Activated B cell treated with CpG ODN at 0.5 μM for 24 hours (primary cell): Measurements from ENCODE around the gene DNASE1L3. TPM values are rescaled to one million over a fixed set of nuclear protein-coding genes. Genes with fewer than 3 reads are reported as not detected.
"Not testable (repeated sequence)": the region's sequence is repeated elsewhere in the genome, so short reads cannot be mapped to it uniquely, and the experiment has no call there.

Experiments used
- ATAC-seq: fragments of 200-7000 bp; cut with Tn5 transposase; one replicate; pipeline ENCODE4 v1.10.0; 2021; ENCODE audit warnings: low read depth, mild to moderate bottlenecking, moderate library complexity
- CTCF ChIA-PET: fragments of 350-600 bp; sonication (Branson Sonifier 250); formaldehyde crosslinking; loops from one replicate; lab custom pipeline; 2021; ENCODE audit warnings: antibody characterized with exemption; lab: Charles Lee
- POLR2A ChIA-PET: fragments of 350-600 bp; sonication (Branson Sonifier 250); formaldehyde crosslinking; loops from one replicate; lab custom pipeline; 2021; ENCODE audit warnings: antibody characterized with exemption; lab: Charles Lee
- DNase-seq: peaks from one replicate; pipeline ENCODE4 v3.0.0; 2022
- H3K27ac Mint-ChIP-seq: one replicate; pipeline ENCODE4 v1.8.0; 2020; ENCODE audit warnings: mixed read lengths
- H3K27me3 Mint-ChIP-seq: one replicate; pipeline ENCODE4 v1.8.0; 2021; ENCODE audit warnings: mixed read lengths
- H3K36me3 Mint-ChIP-seq: one replicate; pipeline ENCODE4 v1.8.0; 2021; ENCODE audit warnings: low read depth, mixed read lengths
- H3K4me1 Mint-ChIP-seq: one replicate; pipeline ENCODE4 v1.8.0; 2021; ENCODE audit warnings: mixed read lengths
- H3K4me3 Mint-ChIP-seq: one replicate; pipeline ENCODE4 v1.8.0; 2020; ENCODE audit warnings: mild to moderate bottlenecking, mixed read lengths
- H3K9me3 Mint-ChIP-seq: one replicate; pipeline ENCODE4 v1.8.0; 2020; ENCODE audit warnings: mixed read lengths
- CTCF ChIP-seq: fragments of 200-600 bp; IDR thresholded peaks from one replicate; pipeline ENCODE4 v1.8.0; 2022; ENCODE audit warnings: antibody characterized with exemption, mild to moderate bottlenecking
- intact Hi-C: fragments of 100-400 bp; cut with micrococcal nuclease; formaldehyde crosslinking; loops from one replicate; pipeline ENCODE4 v1.15.1; 2024
- total RNA-seq: library from RNA; stranded (reverse); gene quantifications from 2 replicates; pipeline ENCODE4 v1.2.3, GENCODE V29; 2022

Gene DNASE1L3
- total RNA-seq, 1 donor from 2014 or later, result 8.1 TPM

- Mint-ChIP-seq H3K27ac (peak overlapping the region; percentile 81), H3K9me3 (no peaks in the 10 kb centered on the region), H3K27me3 (no peaks in the 10 kb centered on the region), H3K36me3 (no peaks in the 10 kb centered on the region), H3K4me3 (peak overlapping the region; percentile 52), H3K4me1 (peaks cover 60% of the 10 kb centered on the region)
- ChIA-PET POLR2A (interaction anchor here (0.6 to 11.9 kb wide), 8 partner anchors 13 to 199 kb away, joined by 3 to 286 read pairs (median 4); partner anchors contain the start of gene ABHD6), CTCF (interaction anchor here (0.8 to 2.6 kb wide), 5 partner anchors 10 to 22 kb away, joined by 3 to 17 read pairs (median 6); no protein-coding TSS in a partner anchor)
- no peak for TF ChIP-seq CTCF
- intact Hi-C loops, result loop anchor here (1.0 kb wide), 1 partner anchor 11 kb away; no protein-coding TSS in a partner anchor
- DNase-seq (no peak), ATAC-seq (peak; percentile 74)
These were observed 7.8 kb downstream of the DNASE1L3 start for GRCh38 chr3:58202917-58203360.

- ATAC-seq, H3K4me3 Mint-ChIP-seq, DNase-seq, H3K9me3 Mint-ChIP-seq, H3K27me3 Mint-ChIP-seq, H3K36me3 Mint-ChIP-seq, intact Hi-C loops: not testable (repeated sequence)
- ChIA-PET POLR2A (interaction anchor here (0.5 to 11.9 kb wide), 7 partner anchors 14 to 1445 kb away, joined by 3 to 286 read pairs (median 4); partner anchors contain the start of gene ABHD6), CTCF (interaction anchor here (1.1 to 3.0 kb wide), 2 partner anchors 13 to 15 kb away, joined by 3 to 11 read pairs; no protein-coding TSS in a partner anchor)
- H3K27ac Mint-ChIP-seq, result peak overlapping the region; percentile 70
- H3K4me1 Mint-ChIP-seq, result peaks cover 71% of the 10 kb centered on the region
These were observed 9.3 kb downstream of the DNASE1L3 start for GRCh38 chr3:58201451-58201850.

- H3K4me3 Mint-ChIP-seq, result peak overlapping the region; percentile 64
- ATAC-seq, result no peak
- no peak for DNase-seq
- peaks cover 3% of the 10 kb centered on the region for H3K36me3 Mint-ChIP-seq
- intact Hi-C loops, result no loop called here
- no peak for TF ChIP-seq CTCF
- no peaks in the 10 kb centered on the region for H3K9me3 Mint-ChIP-seq
- H3K27ac Mint-ChIP-seq, result peak overlapping the region; percentile 70
- CTCF ChIA-PET, result interaction anchor here (1.0 to 3.0 kb wide), 6 partner anchors 12 to 105 kb away, joined by 3 to 11 read pairs (median 4); partner anchors contain the start of genes HTD2 and RPP14
- no peaks in the 10 kb centered on the region for H3K27me3 Mint-ChIP-seq
- peaks cover 66% of the 10 kb centered on the region for H3K4me1 Mint-ChIP-seq
- POLR2A ChIA-PET, result interaction anchor here (0.6 to 11.9 kb wide), 5 partner anchors 15 to 1444 kb away, joined by 4 to 286 read pairs (median 4); no protein-coding TSS in a partner anchor
These were observed 9.9 kb downstream of the DNASE1L3 start for GRCh38 chr3:58200846-58201355.

- Mint-ChIP-seq H3K27me3 (no peaks in the 10 kb centered on the region), H3K4me1 (peaks cover 68% of the 10 kb centered on the region), H3K4me3 (peak overlapping the region; percentile 64), H3K9me3 (no peaks in the 10 kb centered on the region), H3K27ac (peak overlapping the region; percentile 70), H3K36me3 (peaks cover 5% of the 10 kb centered on the region)
- DNase-seq (no peak), ATAC-seq (no peak)
- intact Hi-C loops, result no loop called here
- TF ChIP-seq CTCF, result no peak
- CTCF ChIA-PET, result interaction anchor here (1.0 to 3.0 kb wide), 5 partner anchors 12 to 106 kb away, joined by 3 to 11 read pairs (median 5); partner anchors contain the start of genes HTD2 and RPP14
- POLR2A ChIA-PET, result interaction anchor here (0.7 to 11.9 kb wide), 5 partner anchors 15 to 106 kb away, joined by 4 to 286 read pairs (median 4); partner anchors contain the start of genes HTD2 and RPP14
These were observed 10.6 kb downstream of the DNASE1L3 start for GRCh38 chr3:58200121-58200709.

- H3K4me1 Mint-ChIP-seq, result peaks cover 70% of the 10 kb centered on the region
- H3K4me3 Mint-ChIP-seq, result no peak overlapping the region
- ATAC-seq, result no peak
- peaks cover 11% of the 10 kb centered on the region for H3K36me3 Mint-ChIP-seq
- TF ChIP-seq CTCF, result no peak
- DNase-seq, result no peak
- CTCF ChIA-PET, result interaction anchor here (1.6 to 3.0 kb wide), 2 partner anchors 18 to 21 kb away, joined by 3 to 11 read pairs; no protein-coding TSS in a partner anchor
- POLR2A ChIA-PET, result interaction anchor here (0.7 to 11.9 kb wide), 2 partner anchors 17 to 38 kb away, joined by 3 to 286 read pairs; no protein-coding TSS in a partner anchor
- H3K9me3 Mint-ChIP-seq, result no peaks in the 10 kb centered on the region
- H3K27ac Mint-ChIP-seq, result peak overlapping the region; percentile 90
- intact Hi-C loops, result loop anchor here (5.0 kb wide), 1 partner anchor 158 kb away; no protein-coding TSS in a partner anchor
- H3K27me3 Mint-ChIP-seq, result no peaks in the 10 kb centered on the region
These were observed 12.0 kb downstream of the DNASE1L3 start for GRCh38 chr3:58198804-58199203.
